ENCODE results near the gene AFDN.

- no peak for TF ChIP-seq POLR2A (IDR thresholded peaks at IDR 0.05)
- TF ChIP-seq CTCF (IDR thresholded peaks at IDR 0.05) = no peak
- no peak for TF ChIP-seq EP300 (IDR thresholded peaks at IDR 0.05)
Measured at GRCh38 chr6:167855825-167856425, 29.2 kb downstream of the AFDN start.
